ENCODE results near the gene SLC28A1. TPM values are rescaled to one million over a fixed set of nuclear protein-coding genes. Genes with fewer than 3 reads are reported as not detected.

The SLC28A1 gene
- total RNA-seq, 1 experiment from 2014 or later, result not detected

DNA sequence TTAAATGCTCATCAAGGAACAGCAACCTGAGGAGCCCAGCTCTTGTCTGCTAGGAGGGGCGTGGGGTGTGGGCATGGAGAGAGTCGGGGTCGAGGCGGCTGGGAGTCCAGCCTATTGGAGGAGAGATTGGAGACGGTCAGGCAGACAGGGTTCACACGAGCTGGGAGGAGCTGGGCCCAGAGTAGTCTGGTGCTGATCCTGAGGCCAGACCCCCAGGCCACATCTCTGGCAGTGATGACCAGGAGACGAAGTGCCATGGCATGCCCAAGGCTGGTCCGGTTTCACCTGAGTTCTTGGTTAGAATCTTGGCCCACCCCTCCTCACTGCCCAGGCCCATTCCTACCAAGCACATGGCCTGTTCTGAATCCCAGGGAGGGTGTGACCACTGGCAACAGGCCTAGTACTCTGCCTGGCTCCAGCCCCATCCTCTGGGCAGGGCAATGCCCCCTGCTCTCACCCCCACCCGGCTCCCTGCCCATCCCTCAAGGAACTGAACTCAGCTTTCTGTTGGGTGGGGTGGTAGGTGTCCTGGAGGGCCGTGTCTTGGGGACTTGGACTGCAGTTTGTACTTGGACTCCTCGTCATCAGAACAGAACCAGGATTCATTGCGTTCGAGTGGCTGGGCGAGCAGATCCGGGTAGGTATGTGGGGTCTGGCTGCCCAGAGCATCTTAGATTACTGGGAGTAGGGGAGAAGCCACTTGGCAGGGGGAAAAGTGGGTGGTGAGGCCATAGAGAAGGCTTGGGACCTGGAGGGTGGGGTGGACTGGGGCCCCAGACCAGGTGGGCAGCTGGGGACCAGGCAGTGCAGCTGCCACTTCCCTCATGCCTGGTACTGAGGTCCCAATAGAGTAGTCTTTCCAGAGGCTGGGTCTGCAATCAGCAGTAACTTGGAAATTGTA, 20.8 kb downstream of the SLC28A1 start:
- no peaks in the 10 kb centered on the region for H3K4me1 ChIP-seq (ENCODE audit: control insufficient read depth in 1 of 2, insufficient read depth in 2 of 2, low read length in 2 of 2)
- H3K4me2 ChIP-seq (ENCODE audit: low read length), result no peak overlapping the region
- TF ChIP-seq ATF3 (IDR thresholded peaks at IDR 0.05), result no peak
- no peak for TF ChIP-seq EZH2 (IDR thresholded peaks at IDR 0.05)
- no peak for TF ChIP-seq SRF (IDR thresholded peaks at IDR 0.05; ENCODE audit: low read depth)
- no peak for TF ChIP-seq CEBPB (IDR thresholded peaks at IDR 0.05; ENCODE audit: low read depth)
- TF ChIP-seq SIN3A (IDR thresholded peaks at IDR 0.05; ENCODE audit: low read depth), result no peak
- TF ChIP-seq POLR2AphosphoS5 (IDR thresholded peaks at IDR 0.05; ENCODE audit: low read depth, low read length), result no peak
- no peak for TF ChIP-seq POLR2A (IDR thresholded peaks at IDR 0.05; ENCODE audit: borderline replicate concordance, extremely low read depth, insufficient read depth, insufficient read length)
- TF ChIP-seq TCF7L2 (IDR thresholded peaks at IDR 0.05; ENCODE audit: borderline replicate concordance, extremely low read depth, insufficient read depth, insufficient read length), result no peak
- intact Hi-C loops (cut with micrococcal nuclease), result no loop called here
- H3K4me3 ChIP-seq (replicated peaks in 1 of 2; ENCODE audit: low read depth in 1 of 2, low read length in 2 of 2), result no peak overlapping the region
- no peak overlapping the region for H3K27ac ChIP-seq (ENCODE audit: low read depth, low read length)
- no peaks in the 10 kb centered on the region for H3K9me3 ChIP-seq (ENCODE audit: control insufficient read depth in 1 of 2, insufficient read depth in 1 of 2, low read depth in 1 of 2, low read length in 2 of 2)
- BruUV-seq (replicated peaks), result no TSS peak
- no peaks in the 10 kb centered on the region for H3K9me2 ChIP-seq (ENCODE audit: insufficient read depth)
- ChIA-PET RAD21 (ENCODE audit: low non-redundant PET in 1 of 2, low total read pairs in 2 of 2, uncharacterized antibody in 2 of 2, unreplicated experiment in 2 of 2) (no interaction called here), CTCF (no interaction called here), POLR2A (no interaction called here)
- DNase-seq (ENCODE audit: low read depth, low spot score) (no peak), ATAC-seq (no peak)
- no peaks in the 10 kb centered on the region for H3K79me2 ChIP-seq (ENCODE audit: insufficient read depth, low read length)
- no peaks in the 10 kb centered on the region for H4K20me1 ChIP-seq (ENCODE audit: insufficient read depth)
- no peak overlapping the region for H3K9ac ChIP-seq (ENCODE audit: low read length)
- H3K27me3 ChIP-seq (ENCODE audit: insufficient read depth, low read length), result no peaks in the 10 kb centered on the region
- no peak overlapping the region for H2AFZ ChIP-seq (ENCODE audit: low read depth, low read length, poor library complexity, severe bottlenecking)
- no peaks in the 10 kb centered on the region for H3K36me3 ChIP-seq (ENCODE audit: control insufficient read depth in 1 of 2, insufficient read depth in 2 of 2, low read length in 2 of 2)

DNA sequence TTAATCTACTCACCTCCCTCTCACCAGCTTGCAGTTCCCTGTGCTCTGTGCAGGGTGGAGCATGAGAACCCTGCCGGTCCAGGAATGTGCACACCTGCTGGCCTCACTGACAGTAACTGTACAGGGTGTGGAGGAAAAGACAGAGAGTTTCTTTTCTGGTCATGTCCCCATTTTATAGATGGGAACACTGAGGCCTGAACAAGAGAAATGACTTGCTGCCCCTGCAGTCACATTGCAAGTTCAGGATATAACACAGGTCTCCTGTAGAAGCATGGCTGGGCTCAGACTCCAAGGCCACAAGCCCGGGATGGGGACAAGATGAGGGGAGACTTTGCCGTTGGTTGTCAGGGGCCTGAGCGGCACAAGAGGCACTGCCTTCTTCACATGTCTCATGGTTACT, 23.3 kb downstream of the SLC28A1 start:
- ChIA-PET POLR2A (no interaction called here), RAD21 (ENCODE audit: low non-redundant PET in 1 of 2, low total read pairs in 2 of 2, uncharacterized antibody in 2 of 2, unreplicated experiment in 2 of 2) (no interaction called here), CTCF (no interaction called here)
- ATAC-seq (no peak), DNase-seq (ENCODE audit: low read depth, low spot score) (no peak)
- Histone ChIP-seq H3K27ac (ENCODE audit: low read depth, low read length) (no peak overlapping the region), H2AFZ (ENCODE audit: low read depth, low read length, poor library complexity, severe bottlenecking) (no peak overlapping the region), H3K79me2 (ENCODE audit: insufficient read depth, low read length) (no peaks in the 10 kb centered on the region), H4K20me1 (ENCODE audit: insufficient read depth) (no peaks in the 10 kb centered on the region), H3K9ac (ENCODE audit: low read length) (no peak overlapping the region), H3K9me3 (ENCODE audit: control insufficient read depth in 1 of 2, insufficient read depth in 1 of 2, low read depth in 1 of 2, low read length in 2 of 2) (no peaks in the 10 kb centered on the region), H3K4me3 (replicated peaks in 1 of 2; ENCODE audit: low read depth in 1 of 2, low read length in 2 of 2) (no peak overlapping the region), H3K36me3 (ENCODE audit: control insufficient read depth in 1 of 2, insufficient read depth in 2 of 2, low read length in 2 of 2) (no peaks in the 10 kb centered on the region), H3K4me2 (ENCODE audit: low read length) (no peak overlapping the region), H3K4me1 (ENCODE audit: control insufficient read depth in 1 of 2, insufficient read depth in 2 of 2, low read length in 2 of 2) (peaks cover 20 to 21% of the 10 kb centered on the region in 2 experiments), H3K27me3 (ENCODE audit: insufficient read depth, low read length) (no peaks in the 10 kb centered on the region), H3K9me2 (ENCODE audit: insufficient read depth) (no peaks in the 10 kb centered on the region)
- TF ChIP-seq TCF7L2 (IDR thresholded peaks at IDR 0.05; ENCODE audit: borderline replicate concordance, extremely low read depth, insufficient read depth, insufficient read length), result no peak
- no peak for TF ChIP-seq SIN3A (IDR thresholded peaks at IDR 0.05; ENCODE audit: low read depth)
- no peak for TF ChIP-seq RAD21 (IDR thresholded peaks at IDR 0.05; ENCODE audit: low read depth)
- TF ChIP-seq SRF (IDR thresholded peaks at IDR 0.05; ENCODE audit: low read depth), result no peak
- TF ChIP-seq POLR2A (IDR thresholded peaks at IDR 0.05; ENCODE audit: borderline replicate concordance, extremely low read depth, insufficient read depth, insufficient read length), result no peak
- TF ChIP-seq, protein P1, sequence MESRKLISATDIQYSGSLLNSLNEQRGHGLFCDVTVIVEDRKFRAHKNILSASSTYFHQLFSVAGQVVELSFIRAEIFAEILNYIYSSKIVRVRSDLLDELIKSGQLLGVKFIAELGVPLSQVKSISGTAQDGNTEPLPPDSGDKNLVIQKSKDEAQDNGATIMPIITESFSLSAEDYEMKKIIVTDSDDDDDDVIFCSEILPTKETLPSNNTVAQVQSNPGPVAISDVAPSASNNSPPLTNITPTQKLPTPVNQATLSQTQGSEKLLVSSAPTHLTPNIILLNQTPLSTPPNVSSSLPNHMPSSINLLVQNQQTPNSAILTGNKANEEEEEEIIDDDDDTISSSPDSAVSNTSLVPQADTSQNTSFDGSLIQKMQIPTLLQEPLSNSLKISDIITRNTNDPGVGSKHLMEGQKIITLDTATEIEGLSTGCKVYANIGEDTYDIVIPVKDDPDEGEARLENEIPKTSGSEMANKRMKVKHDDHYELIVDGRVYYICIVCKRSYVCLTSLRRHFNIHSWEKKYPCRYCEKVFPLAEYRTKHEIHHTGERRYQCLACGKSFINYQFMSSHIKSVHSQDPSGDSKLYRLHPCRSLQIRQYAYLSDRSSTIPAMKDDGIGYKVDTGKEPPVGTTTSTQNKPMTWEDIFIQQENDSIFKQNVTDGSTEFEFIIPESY (IDR thresholded peaks at IDR 0.05; ENCODE audit: extremely low read depth, insufficient replicate concordance, low read length), result no peak
- no TSS peak for BruUV-seq (replicated peaks)
- intact Hi-C loops (cut with micrococcal nuclease), result no loop called here
